HG02943 (cell line): ENCODE results near the gene MED13.
"Not testable (repeated sequence)": the region's sequence is repeated elsewhere in the genome, so short reads cannot be mapped to it uniquely, and the experiment has no call there.

ENCODE experiments used
- ATAC-seq: cut with Tn5 transposase; IDR thresholded peaks from one replicate; pipeline ENCODE4 v1.9.1; 2021; ENCODE audit warnings: mild to moderate bottlenecking, low read depth, moderate library complexity; ENCODE audit not compliant: unreplicated experiment

Gene MED13

DNA sequence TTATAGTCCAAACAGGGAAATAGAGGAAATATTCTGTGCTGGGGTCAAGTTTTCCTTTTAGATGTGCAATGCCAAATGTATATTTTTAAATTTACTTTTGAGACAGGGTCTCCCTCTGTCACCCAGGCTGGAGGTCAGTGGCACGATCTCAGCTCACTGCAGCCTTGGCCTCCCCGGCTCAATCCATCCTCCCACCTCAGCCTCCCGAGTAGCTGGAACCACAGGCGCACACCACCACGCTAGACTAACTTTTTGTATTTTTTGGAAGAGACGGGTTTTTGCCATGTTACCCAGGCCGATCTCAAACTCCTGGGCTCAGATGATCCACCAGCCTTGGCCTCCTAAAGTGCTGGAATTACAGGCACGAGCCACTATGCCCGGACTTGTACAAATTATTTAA is 25.8 kb upstream of the MED13 start:
- ATAC-seq: no peak

DNA sequence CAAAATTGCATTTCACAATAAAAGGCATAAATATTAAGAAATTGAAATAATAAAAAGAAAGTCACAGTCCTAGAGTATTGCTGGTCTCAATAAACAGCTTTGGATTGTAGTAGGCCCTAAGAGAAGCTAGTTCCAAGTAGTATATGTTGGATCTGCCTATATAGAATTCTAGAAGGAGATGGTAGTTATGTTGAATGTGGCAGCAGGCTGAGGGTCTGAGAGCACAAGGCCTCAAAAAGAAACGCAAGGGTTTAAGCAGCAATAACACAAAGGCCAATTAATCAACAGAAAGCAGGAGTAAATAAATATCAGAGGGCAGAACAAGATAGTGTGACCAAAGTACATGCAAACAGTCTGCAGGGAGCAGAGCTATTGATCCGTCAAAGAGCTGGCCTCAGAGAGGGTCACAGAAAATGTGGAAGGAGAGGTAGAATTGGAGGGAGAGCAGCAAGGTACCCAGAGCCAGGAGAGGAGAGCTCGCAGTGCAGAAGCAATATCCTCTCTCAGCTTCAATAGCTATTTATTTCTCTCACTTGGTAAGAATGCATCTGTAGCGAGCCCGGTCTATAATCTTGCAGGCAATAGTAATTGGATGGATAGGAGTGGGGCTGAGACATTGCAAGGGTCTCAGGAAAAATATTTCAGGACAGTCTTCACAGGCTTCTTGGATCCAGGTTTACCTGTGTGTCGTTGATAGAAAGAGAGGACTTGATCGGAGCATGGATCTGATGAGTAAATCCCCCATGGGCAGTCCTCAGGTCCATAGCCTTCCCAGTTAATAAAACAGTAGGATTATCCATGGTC is 25.1 kb upstream of the MED13 start:
- no peak for ATAC-seq

DNA sequence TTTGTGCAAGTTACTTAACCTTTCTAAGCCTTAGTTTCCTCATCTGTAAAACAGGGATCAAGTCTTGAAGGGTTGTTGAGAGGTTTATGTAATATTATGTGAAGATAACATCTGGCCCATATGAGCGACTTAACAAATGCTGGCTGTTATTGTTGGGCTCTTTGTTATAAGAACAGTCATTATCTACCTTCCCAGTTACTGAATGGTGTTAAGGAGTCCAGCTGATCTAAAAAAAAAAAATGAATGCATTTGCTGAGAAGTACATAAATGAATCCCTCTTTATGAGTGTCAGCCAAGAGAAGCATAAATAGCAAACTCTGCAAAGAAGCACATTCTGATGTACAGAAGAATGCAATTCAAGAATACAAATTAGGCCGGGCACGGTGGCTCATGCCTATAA is 24.3 kb upstream of the MED13 start:
- ATAC-seq: no peak

DNA sequence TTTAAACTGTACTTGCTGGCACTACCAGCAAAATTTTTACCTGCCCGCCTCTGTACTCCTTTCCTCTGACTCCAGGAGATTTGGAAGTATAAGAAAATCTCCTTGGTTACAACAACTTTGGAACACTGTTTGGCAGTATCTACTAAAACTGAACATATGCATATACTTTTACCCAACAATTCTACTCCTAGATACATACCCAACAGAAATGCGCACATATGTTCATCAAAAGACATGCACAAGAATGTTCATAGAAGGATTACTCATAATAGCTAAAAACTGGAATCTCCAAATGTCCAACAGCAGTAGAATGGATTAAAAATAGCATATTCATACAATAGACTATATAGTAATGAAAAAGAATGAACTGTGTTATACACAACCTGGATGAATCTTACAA is 21.7 kb upstream of the MED13 start:
- ATAC-seq: no peak

DNA sequence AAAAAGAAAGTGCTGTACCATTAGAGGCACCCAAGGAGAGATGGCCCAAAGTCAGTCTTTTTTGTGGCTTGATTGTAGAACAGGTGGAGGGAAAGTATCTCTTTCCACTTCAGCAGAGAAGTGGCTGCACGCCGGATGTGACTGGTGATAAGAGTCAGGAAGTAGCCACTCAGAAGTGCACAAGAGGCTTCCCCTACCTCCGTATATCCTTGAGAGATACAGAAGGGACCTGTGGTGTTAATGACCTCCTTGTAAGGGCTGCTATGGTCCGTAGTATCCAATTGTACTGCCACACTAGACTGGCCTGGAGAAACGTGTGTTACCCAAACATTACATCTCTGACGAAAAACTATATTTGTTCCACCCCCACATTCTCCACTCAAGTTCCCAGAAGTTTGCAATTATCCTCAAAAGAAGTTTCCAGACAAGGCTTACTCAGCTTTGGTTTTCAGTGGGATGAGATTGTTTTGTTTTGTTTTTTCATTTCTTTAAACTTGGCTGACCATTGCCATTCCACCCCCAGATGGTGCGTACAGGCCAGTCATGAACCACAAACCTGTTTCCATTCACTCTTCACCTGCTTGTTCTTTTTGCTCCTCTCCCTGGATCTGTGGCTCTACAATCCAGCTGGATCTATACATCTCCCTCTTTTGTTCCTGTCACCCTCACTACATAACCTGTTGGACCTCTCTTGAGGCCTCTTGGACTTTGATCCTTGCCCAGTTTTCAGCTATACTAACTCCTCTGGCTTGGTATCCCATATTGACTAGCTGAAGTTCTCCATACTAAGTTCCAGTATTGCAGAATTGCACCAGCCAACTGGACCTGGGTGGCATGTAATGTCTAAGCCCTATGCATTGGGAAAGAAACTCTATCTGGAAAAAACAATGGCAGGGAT is 20.7 kb upstream of the MED13 start:
- no peak for ATAC-seq

DNA sequence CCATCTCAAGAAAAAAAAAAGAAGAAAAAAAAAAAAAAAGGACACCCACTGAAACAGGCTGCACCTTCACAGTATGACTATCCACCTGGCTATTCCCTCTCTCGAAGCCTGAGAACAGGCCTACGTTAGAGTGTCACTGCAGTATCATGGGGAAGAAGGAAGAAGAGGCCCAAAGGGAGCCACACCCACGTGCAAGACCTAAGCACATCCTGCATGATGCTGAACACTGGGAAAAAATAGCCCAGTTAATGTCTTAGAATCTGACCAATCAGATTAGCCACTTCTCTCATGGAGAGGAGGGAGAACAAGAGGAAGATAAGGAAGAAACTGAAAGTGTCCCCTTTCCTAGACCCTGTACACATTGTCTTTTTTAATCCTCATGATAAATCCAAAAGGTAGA is 19.5 kb upstream of the MED13 start:
- no peak for ATAC-seq

DNA sequence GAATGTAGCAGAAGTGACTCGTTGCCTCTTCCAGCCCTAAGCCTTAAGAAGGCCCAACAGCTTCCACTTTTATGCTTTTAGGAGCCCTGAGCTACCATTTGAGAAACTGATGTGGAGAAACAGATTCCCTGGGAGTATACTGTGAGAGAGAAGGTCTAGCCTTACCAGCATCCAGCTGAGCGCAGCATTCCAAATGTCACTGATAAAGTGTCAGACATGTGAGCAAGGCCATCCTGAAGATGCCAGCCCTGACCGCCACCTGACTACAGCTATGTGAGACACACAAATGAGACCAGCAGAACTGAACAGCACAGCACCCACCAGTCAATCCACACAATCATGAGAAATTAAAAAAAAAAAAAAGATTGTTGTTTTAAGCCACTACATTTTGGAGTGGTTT is 18.6 kb upstream of the MED13 start:
- no peak for ATAC-seq

DNA sequence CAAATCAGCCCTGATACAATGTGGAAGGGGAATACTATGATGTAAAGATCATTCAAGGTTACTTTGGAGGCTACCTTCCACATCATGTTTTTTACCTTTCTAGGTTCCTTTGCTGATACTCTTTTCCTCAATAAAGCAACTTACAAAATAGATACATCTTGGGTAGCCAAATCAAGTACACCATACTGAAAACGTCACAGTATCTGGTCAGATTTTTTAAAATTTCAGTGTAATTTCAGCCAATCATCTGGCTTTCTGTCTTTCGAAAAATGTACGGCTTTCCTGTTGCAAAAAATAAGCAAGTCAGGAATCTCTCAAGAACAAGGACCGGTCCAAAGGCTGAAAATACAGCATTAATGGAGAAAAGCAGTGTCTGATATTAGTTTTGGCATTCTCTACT is 15.6 kb upstream of the MED13 start:
- ATAC-seq: no peak

DNA sequence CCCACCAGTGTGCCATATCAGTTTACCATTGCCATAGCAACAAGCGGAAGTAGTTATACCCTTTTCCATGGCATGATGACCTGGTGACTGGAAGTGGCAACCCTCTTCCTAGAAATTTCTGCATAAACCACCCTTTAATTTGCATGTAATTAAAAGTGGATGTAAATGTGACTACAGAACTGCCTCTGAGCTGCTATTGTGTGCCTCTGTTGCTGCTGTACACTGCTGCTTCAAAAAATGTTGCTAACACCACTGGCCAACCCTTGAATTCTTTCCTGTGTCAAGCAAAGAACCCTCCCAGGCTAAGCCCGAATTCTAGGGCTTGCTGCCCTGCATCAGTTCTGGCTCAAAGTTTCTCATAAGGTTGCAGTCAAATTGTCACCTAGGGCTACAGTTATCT is 12.9 kb upstream of the MED13 start:
- no peak for ATAC-seq

DNA sequence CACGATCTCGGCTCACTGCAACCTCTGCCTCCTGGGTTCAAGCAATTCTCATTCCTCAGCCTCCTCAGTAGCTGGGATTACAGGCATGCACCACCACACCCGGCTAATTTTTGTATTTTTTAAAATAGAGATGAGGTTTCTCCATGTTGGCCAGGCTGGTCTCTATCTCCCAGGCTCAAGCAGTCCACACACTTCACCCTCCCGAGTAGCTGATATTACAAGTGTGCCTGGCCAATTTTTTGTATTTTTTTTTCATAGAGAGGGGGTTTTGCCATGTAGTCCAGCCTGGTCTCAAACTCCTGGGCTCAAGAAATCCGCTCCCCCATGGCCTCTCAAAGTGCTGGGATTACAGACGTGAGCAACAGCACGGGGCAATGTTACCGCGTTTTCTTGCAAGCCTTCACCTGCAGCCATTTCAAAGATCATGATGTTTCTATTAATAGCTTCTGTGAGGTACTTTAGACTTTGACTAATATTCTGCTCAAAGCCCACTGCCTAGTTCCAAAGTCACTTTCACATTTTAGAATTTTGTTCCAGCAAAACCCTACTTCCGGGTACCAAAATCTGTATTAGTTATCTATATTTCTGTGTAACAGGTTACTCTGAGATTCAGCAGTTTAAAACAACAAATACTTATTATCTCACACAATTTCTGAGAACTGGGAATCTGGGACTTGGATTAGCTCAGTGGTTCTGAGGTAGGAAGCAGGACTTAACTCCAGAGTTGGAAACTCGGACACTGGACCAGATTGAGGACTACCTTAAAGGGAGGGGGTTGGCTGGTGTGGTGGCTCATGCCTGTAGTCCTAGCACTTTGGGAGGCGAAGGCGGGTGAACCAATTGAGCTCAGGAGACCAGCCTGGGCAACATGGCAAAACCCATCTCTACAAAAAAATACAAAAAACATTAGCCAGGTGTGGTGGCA is 12.0 kb upstream of the MED13 start:
- ATAC-seq: no peak

DNA sequence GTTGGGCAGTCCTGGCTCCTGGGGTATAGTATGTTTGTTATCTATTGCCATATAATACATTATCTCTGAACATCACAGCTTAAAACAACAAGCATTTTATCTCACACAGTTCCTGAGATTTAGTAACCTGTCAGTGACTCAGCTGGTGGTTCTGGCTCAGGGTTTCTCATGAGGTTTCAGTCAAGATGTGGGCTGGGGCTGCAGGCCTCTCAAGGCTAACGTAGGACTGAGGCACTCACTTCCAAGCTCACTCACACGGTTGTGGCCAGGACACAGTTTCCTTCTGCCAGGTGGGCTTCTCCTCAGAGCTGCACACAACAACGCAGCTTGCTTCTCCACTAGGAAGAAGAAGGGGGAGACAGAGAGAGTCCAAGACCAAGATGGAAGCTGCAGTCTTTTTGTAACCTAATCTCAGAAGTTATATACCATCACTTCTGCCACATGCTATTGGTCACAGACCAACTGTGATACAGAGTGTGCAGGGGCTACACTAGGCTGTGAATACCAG is 10.3 kb upstream of the MED13 start:
- no peak for ATAC-seq

DNA sequence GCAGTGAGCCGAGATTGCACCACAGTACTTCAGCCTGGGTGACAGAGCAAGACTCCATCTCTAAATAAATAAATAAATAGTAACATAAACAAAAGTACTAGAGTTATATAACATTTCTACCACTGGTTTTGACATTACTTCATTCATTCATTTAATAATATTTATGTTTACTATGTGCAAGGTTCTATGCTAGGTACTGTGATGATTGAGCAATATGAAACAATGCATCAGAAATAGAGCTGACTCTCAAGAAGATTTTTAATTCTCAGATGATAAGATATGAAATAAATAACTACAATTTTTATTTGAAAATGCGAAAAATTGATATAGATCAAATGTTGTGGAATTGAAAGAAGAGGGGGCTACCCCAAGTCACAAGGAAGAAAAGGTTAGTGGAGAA is 8.9 kb upstream of the MED13 start:
- no peak for ATAC-seq

DNA sequence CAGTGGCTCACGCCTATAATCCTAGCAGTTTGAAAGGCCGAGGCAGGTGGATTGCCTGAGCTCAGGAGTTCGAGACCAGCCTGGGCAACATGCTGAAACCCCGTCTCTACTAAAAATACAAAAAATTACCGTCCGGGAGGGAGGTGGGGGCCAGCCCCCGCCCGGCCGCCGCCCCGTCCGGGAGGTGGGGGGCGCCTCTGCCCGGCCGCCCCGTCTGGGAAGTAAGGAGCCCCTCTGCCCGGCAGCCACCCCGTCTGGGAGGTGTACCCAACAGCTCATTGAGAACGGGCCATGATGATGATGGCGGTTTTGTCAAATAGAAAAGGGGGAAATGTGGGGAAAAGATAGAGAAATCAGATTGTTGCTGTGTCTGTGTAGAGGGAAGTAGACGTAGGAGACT is 7.8 kb upstream of the MED13 start:
- ATAC-seq: not testable (repeated sequence)

DNA sequence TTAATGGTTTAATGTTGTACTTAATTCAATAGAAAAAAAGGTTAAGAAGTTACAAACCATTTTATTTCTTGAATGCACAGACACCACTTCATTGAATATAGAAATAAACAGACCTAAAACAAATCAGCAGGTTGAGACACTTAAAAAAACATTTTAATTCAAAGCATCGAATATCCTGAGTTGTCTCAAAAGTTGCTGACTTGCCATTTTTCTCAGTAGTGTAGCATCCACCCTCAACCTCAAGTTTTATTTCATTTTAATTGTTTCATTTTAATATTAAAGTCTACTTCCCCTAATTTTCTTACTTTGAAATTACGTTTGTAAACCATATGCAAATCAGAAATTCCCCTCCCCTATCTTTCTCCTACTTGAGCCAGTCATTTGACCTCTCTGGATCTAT is 5.8 kb upstream of the MED13 start:
- ATAC-seq: no peak

DNA sequence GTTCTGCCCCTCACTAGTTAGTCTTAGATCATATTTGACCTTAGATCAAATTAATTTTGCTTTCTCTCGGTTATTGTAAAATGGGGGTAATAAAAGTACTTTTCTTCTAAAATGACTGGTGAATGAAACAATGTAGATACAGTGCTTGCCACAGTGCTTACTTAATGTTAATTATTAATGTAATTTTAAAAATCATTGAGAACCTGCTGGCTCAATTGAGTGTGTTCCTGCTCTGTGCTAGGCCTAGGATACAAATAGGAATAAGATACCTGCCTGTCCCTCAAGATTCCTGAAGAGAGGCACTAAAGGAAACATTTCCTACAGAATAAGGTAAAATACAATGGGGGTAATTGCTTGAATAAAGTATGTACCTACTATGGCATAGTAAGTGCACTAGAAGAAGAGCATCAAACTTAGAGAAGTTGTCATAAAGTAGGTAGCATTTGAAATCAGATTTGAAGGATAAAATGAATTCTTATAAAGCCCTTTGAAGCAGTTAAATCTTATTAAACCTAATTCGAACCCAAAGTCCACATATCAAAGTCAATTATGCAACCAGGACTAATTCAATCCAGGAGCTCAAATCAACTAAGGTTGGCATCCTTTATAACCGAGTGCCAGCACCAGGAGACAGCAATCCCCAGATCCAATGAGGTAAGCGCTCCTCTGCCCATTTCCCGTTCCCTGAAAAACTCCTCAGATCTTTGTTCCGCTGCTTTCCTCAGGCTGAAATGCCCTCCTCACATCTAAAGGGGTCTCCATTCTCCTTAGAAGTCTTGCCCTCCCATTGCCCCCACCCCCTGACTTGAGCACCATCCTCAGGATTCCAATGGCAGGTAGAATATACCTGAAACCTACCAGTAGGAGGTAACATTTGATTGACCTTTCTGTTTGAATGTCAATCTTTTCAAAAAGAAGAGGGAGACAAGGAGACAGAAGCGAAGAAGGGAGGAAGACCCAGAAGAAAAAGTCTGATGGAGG is 2.4 kb upstream of the MED13 start:
- ATAC-seq: no peak

DNA sequence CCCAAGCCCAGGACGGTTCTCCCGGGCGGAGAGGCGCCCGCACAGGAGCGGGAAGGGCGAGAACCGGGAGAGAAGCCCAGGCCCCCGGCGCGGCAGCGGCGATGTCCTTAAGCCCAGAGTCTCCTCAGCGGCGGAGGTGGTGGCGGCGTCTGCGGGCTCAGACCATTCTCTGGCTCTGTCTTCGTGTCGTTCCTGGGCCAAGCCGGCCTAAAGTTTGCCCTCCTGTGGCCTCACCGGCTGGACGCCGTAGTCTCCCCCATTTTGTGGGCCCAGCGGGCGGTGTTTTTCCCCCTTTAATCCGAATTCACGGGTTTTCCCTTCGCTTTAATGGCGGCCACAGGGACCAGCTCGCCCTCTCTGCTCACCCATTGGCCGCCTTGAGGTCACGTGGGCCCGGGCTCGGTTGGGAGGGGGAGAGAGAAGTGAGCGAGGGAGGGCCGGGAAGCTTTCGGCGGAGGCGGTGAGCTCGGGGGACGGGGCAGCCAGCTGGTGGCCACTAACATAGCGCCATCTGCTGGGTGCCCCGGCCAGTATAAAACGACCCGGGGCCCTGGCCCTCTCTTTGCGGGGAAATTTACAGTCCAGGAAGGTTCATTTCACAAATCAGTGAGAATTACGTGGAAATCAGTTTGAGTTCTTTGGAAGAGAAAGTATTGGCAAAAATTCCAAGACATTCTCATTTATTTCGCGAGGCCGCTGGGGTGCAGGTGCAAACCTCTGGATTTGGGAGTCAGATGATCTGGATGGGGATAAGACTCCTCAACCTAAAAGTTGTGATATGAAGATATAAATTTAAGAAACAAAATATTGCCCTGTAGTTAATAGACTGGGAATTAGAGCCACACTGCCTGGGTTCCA is 762 bp upstream of the MED13 start:
- ATAC-seq: peak; percentile 86

DNA sequence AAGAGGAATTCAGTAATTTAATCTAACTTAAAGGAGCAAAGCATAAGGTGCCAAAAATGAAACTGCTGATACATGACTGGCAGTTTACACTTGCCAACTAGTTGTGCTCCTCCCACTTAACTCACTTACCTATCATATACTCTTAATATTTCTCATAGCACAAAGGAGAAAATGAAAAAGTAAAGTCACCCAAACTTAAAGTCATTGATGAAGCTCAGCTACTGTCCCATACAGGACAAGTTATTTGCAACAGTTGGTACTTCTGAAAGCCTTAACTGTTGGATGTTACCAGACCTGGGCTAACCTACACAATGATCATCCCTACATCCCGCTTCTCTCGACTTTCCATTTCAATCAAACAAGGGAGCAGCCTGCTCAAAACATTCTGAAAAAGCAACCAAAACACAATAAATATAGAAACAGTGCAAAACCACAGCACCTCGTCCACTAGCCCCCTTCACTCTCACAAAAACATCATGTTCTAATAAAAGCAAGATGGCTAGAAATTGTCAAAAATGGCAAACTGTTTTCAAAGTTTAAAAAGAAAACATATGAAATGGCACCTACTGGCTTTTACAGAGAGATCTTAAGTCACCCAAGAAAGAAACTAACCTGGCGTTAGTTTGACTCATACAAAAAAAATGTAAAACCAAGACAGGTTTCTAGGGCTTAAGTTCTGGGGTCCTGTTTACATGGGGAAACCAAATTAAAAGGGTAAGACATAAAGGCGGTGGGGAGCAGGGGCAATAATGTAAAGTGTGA is 868 bp downstream of the MED13 start:
- ATAC-seq: no peak

DNA sequence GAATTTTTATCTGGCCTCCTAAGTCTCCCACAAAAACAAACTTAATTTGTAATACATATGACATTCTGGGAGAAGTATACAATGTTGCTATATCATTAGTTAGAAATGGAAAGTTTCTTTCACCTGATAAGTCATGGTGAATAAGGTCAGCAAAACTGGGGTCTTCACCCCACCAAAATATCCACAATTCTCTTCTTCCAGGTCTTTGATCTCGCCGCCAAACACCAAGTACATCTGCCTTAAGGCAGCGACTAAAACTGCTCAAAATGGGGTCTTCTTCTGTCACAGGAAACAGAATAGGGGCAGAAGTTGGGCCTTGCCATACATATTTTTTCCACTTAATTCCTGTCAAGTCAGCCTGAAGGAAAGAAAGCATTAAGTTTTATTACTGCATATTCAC is 2.1 kb downstream of the MED13 start:
- no peak for ATAC-seq
